Stimulated activated CD4-positive, alpha-beta T cell treated with anti-CD3 and anti-CD28 coated beads, Interleukin-4, amount 100 ng/mL, for 1 hour (primary cell): ENCODE results near the gene FASN.

Experiments
- DNase-seq: peaks from one replicate; pipeline ENCODE4 v3.0.0-alpha.2; 2020

FASN gene

DNA sequence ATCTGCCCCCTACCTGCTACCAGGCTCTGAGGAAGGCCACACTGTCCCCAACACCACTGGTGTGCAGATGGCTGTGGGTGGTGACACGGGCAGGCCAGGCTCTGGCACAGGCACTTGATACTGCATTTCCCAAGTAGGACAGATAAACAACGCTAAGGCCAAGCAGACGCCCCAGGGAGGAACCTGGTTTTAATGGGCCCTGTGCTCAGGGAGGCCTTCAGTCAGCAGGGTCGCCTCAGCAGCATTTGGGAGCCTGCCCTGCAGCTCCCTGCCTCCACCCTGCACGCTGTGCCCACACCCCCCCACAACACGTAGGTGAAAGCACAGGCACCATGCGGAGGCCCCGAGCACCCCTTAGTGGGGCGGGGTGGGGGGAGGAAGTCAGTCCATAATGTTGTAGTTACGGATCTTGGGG lies 3.3 kb upstream of the FASN start:
- no peak for DNase-seq

DNA sequence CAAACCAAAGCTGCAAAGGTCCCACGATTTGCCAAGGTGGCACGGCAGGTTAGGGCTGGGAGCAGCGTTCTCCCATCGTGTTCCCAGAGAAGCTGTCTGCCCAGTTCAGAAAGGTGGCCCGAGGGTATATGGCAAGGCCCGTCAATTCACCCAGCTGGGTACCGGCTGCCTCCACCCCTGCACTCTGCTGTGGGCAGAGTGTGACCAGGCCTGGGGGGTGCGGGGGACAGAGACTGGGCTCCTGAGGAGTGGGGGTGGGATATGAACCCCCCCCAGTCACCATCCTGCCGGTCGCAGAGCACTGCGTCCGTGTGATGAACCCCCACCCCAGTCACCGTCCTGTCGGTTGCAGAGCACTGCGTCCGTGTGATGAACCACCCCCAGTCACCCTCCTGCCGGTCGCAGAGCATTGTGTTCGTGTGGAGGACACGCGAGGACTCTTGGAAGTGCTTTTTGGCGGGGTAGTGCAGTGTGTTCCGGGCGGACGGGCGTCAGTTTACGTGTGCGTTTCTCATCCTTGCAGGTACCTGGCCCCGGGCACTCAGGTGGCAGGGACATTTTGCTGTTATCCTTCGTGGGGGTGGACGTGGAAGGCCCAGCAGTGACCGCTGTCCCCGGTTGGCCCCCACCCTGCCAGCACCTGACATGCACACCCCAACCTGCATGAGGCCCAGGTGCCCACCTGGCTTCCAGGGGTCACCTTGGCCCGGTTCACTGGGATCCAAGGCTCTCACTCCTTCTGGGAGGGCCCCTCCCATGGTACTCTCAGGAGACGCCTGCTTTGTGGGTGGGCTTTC lies 2.7 kb upstream of the FASN start:
- DNase-seq, result no peak

GRCh38 chr17:82098939-82099763 lies 1.1 kb upstream of the FASN start:
- DNase-seq, result no peak

GRCh38 chr17:82097919-82098168 lies 192 bp downstream of the FASN start:
- no peak for DNase-seq

DNA sequence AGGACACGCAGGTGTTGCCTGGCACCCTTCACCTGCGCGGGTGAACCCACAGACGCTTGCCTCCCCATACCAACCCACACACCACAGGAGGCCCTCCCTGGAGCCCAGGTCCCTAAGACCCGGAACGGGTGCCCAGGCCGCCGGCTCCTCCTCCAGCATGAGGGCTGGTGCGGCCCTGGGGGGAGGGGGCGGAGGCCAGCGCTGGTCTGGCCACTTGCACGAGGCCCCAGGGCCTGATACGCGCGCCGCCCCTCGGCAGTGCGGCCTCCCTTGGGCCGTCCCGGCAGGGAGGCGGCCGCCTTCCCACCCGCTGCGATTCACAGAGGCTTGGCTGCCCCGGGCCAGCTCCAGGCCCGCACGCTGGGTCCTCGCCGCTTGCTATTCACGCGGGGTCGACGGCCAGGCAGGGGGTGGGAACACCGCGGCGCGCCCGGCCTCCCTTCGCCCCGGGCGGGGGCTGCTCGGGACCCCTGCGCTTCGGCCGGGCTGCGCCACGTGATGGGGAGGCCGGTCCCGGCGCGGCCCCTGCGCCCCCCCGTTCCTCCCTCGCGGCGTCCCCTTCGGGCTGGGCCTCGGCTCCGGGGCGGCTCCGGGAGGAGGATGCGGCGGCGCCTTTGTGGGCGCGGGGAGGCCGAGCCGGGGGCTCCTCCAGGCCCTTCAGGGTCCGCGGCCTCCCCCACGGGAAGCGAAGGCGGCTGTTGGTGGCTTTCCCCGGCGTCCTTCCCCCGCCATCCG lies 685 bp downstream of the FASN start:
- DNase-seq, result peak; percentile 58

DNA sequence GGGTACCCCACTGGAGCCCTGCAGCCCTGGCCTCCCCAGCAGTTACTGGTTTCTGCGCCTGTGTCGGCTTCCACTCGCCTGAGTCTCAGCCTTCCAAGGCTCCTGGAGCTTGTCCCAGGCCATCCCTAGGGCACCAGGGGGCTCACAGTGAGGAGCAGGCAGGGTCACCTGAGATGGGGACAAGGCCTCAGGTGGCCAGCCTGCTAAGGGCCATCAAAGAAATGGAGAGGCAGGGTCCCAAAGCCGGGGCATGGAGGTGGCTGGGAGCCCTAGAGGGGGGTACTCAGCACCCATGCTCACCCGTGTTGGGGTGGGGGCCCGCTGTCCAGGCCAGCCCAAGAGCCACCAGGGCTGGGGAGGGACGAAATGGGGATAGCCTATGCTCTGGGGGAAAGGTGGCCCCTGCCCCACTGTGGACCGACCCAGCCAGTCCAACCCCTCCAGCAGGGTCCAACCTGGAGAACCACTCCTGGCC lies 1.3 kb downstream of the FASN start:
- DNase-seq, result no peak

- no peak for DNase-seq
Observed at GRCh38 chr17:82095777-82096708, 2.0 kb downstream of the FASN start.

GRCh38 chr17:82094931-82095776 lies 2.9 kb downstream of the FASN start:
- no peak for DNase-seq

- no peak for DNase-seq
Observed at GRCh38 chr17:82092995-82093751, 4.9 kb downstream of the FASN start.

DNA sequence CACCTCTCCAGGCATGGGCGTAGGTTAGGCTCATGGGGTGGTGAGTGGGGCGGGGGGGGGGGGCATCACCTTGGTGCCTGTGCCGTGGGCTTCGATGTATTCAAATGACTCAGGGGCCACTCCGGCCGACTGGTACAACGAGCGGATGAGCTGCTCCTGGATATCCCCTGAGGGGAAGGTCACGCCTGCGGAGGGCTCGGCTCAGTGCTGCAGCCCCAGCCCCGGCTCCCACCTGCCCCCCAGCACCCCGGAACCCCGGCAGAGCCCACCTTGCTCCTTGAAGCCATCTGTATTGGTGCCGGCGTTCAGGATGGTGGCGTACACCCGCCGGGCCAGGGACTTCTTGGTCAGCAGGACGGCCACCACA lies 5.4 kb downstream of the FASN start:
- peak; percentile 2 for DNase-seq

DNA sequence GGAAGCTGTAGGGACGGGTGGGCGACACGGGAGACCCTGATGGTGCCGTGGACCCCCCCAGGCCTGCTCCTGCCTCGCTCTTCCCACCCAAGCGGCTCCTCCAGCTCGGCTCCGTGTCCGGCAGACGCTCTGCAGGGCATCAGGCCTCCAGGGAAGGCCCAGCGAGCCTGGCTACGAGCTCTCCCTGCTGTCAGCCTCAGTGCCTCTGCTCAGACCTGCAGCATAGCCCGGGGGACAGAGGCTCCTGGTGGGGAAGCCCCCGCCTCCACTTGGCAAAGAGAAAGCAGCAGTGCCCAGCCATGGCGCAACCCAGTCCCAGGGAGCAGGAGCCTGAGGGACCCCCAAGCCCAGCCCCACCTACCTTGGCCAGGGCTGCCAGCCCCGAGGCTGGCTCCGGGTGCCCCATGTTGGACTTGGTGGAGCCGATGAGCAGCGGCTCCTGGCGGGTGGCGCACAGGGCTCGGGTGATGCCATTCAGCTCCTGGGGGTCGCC lies 5.9 kb downstream of the FASN start:
- DNase-seq, result no peak

DNA sequence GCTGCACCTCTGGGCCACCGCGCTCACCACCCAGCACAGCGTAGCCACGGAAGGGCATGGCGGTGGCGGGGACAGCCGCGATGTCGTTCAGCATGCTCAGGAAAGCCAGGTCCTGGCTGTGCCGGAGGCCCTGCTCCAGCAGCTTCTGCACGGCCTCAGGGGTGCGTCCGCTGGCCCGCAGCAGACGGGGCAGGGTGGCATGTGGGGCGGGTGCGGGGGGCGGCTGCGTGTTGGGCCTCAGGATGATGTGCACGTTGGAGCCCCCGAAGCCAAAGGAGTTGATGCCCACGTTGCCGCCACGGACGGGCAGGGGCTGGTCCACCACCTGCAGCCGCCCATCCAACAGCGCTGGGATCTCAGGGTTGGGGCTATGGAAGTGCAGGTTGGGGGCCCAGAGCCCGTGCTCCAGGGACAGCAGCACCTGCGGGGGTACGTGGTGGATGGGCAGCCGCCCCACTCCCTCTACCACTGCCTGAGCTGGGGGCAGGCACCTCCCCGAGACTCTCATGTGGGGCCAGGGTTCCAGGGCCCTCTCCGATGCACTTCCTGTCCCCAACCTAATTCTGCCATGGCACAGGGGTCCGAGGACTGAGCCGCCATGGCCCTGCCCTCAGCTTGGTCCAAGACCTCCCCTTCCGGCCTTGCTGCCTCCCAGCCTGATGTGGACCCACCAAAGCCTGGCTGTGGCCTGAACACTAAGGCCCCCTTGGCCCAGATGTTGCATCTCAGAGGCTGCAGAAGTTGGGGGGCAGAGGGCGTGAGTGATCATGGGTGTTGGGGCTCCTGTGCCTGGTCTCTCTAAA lies 6.6 kb downstream of the FASN start:
- DNase-seq, result no peak

GRCh38 chr17:82090549-82091263 lies 7.3 kb downstream of the FASN start:
- DNase-seq, result peak; percentile 1

- no peak for DNase-seq
Observed at GRCh38 chr17:82089723-82090548, 8.1 kb downstream of the FASN start.

GRCh38 chr17:82088838-82089722 lies 9.0 kb downstream of the FASN start:
- no peak for DNase-seq

DNA sequence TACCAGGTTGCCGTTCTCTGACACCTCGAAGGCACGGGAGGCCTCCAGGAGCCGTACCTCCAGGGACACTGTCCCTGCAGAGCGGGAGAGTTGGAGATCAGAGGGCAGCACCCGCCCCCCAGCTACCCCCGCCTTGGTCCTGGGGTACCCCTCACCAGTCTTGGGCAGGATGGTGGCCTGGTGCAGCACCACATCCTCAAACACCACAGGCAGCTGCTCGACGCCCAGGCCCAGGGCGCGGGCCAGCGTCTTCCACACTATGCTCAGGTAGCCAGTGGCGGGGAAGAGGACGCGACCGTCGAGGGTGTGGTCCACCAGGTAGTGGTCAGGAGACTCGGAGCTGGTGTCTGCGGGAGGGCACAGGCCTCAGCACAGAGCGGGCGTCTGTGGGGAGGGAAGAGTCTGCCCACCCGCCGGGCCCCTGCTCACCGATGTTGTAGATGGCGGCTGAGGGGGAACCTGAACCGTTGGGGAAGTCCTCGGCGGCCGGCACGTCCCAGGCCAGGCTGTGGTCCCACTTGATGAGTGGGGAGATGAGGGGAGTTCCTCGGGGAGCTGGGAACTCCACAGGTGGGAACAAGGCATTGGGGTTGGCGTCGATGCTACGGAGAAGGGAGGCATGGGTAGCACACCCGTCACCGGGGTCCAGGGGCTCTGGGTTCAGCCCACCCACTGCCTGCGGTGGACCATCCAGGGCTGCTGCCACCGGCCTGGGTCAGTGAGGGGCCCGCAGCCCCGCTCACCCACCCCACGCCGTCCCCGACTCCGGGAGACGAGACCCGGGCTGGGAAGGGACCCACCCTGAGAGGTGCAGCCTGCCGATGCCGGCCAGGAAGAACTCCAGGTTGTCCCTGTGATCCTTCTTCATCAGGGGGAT lies 9.8 kb downstream of the FASN start:
- DNase-seq, result peak; percentile 3
